Liver (tissue), 9 donors: Measurements from ENCODE around the gene PAPPA2. TPM values are rescaled to one million over a fixed set of nuclear protein-coding genes. Genes with fewer than 3 reads are reported as not detected.

Experiments used
- DNase-seq: peaks from one replicate; pipeline ENCODE4 v3.0.0-alpha.2; 2017; ENCODE audit warnings: low spot score
- H3K27ac ChIP-seq, 2 donors: one replicate each; pipeline ENCODE4 v1.7.0; 2013; ENCODE audit warnings: inconsistent platforms in 2 of 2, low read length in 2 of 2, control low read depth in 1 of 2, low read depth in 1 of 2, mild to moderate bottlenecking in 1 of 2
- H3K27me3 ChIP-seq, 4 donors: one replicate each; pipeline versions ENCODE4 v1.6.1 to v1.7.0; 2013; ENCODE audit warnings: low read length in 3 of 4, inconsistent platforms in 1 of 4, mild to moderate bottlenecking in 1 of 4, moderate library complexity in 1 of 4; ENCODE audit not compliant: control insufficient read depth in 4 of 4, insufficient read depth in 4 of 4
- H3K36me3 ChIP-seq, 4 donors: one replicate each; pipeline versions ENCODE4 v1.6.1 to v1.7.0; 2013; ENCODE audit warnings: low read length in 3 of 4, mild to moderate bottlenecking in 3 of 4, low read depth in 1 of 4, moderate library complexity in 1 of 4; ENCODE audit not compliant: control insufficient read depth in 4 of 4, insufficient read depth in 3 of 4
- H3K4me1 ChIP-seq, 4 donors: one replicate each; pipeline versions ENCODE4 v1.6.1 to v1.7.0; 2013; ENCODE audit warnings: low read length in 3 of 4, mild to moderate bottlenecking in 3 of 4, moderate library complexity in 1 of 4; ENCODE audit not compliant: control insufficient read depth in 4 of 4, insufficient read depth in 4 of 4
- H3K4me3 ChIP-seq, 3 donors: one replicate each; pipeline versions ENCODE4 v1.6.1 to v1.7.0; 2013; ENCODE audit warnings: low read length in 3 of 3, control low read depth in 1 of 3, low read depth in 1 of 3, mild to moderate bottlenecking in 1 of 3
- H3K9ac ChIP-seq, 2 donors: one replicate each; pipeline ENCODE4 v1.7.0; 2013; ENCODE audit warnings: low read length in 2 of 2, mild to moderate bottlenecking in 2 of 2, moderate library complexity in 2 of 2, control low read depth in 1 of 2, low read depth in 1 of 2
- H3K9me3 ChIP-seq, 4 donors: one replicate each; pipeline versions ENCODE4 v1.6.1 to v1.7.0; 2013; ENCODE audit warnings: low read length in 3 of 4; ENCODE audit not compliant: control insufficient read depth in 4 of 4
- EGR1 ChIP-seq, 2 donors: IDR thresholded peaks; 2 replicates each; pipeline ENCODE4 v1.6.1; 2016 to 2018; ENCODE audit warnings: antibody characterized with exemption in 2 of 2, low read depth in 2 of 2
- FOXA1 ChIP-seq: IDR thresholded peaks from 2 replicates; pipeline ENCODE4 v1.6.1; 2016; ENCODE audit warnings: antibody characterized with exemption
- FOXA2 ChIP-seq: IDR thresholded peaks from 2 replicates; pipeline ENCODE4 v1.6.1; 2016; ENCODE audit warnings: antibody characterized with exemption
- GABPA ChIP-seq, 2 donors: IDR thresholded peaks in 1 of 2; conservative IDR thresholded peaks in 1 of 2; 2 replicates each; pipeline ENCODE4 v1.6.1; 2016; ENCODE audit warnings: antibody characterized with exemption in 2 of 2, mild to moderate bottlenecking in 1 of 2, moderate library complexity in 1 of 2
- HNF4A ChIP-seq, 2 donors: conservative IDR thresholded peaks; 2 replicates each; pipeline ENCODE4 v1.6.1; 2016; ENCODE audit warnings: antibody characterized with exemption in 2 of 2, mild to moderate bottlenecking in 2 of 2
- HNF4G ChIP-seq: IDR thresholded peaks from 2 replicates; pipeline ENCODE4 v1.6.1; 2016; ENCODE audit warnings: antibody characterized with exemption
- JUND ChIP-seq, 2 donors: IDR thresholded peaks; 2 replicates each; pipeline ENCODE4 v1.6.1; 2016; ENCODE audit warnings: antibody characterized with exemption in 2 of 2
- NR2F2 ChIP-seq: IDR thresholded peaks from 2 replicates; pipeline ENCODE4 v1.6.1; 2016; ENCODE audit warnings: antibody characterized with exemption
- RAD21 ChIP-seq, 2 donors: IDR thresholded peaks; 2 replicates each; pipeline ENCODE4 v1.6.1; 2016; ENCODE audit warnings: antibody characterized with exemption in 2 of 2, mild to moderate bottlenecking in 2 of 2
- RXRA ChIP-seq, 2 donors: IDR thresholded peaks; 2 replicates each; pipeline ENCODE4 v1.6.1; 2017 to 2018; ENCODE audit warnings: antibody characterized with exemption in 2 of 2, mild to moderate bottlenecking in 1 of 2
- SP1 ChIP-seq: IDR thresholded peaks from 2 replicates; pipeline ENCODE4 v1.6.1; 2018; ENCODE audit warnings: antibody characterized with exemption, mild to moderate bottlenecking
- TAF1 ChIP-seq: conservative IDR thresholded peaks from 2 replicates; pipeline ENCODE4 v1.6.1; 2016; ENCODE audit warnings: antibody characterized with exemption, mild to moderate bottlenecking
- YY1 ChIP-seq: IDR thresholded peaks from 2 replicates; pipeline ENCODE4 v1.6.1; 2016; ENCODE audit warnings: antibody characterized with exemption, mild to moderate bottlenecking
- WGBS: extraction: QIAGEN DNeasy Blood & Tissue Kit; methylation state at CpG from one replicate; pipeline ENCODE4 v1.1.7; 2013; 5-methylcytosine and 5-hydroxymethylcytosine counted together
- polyA plus RNA-seq, 2 donors: library from polyadenylated mRNA; stranded (reverse) in 1 of 2; unstranded in 1 of 2; fragments of 200-250 nt in 1 of 2; fragments of >200 nt in 1 of 2; fragmentation: Nextera tagmentation in 1 of 2; extraction: Ambion mirVana in 1 of 2; gene quantifications; one replicate each; pipeline versions ENCODE4 v1.2.1 to v1.2.3, GENCODE V29; 2013 to 2015
- total RNA-seq, 2 donors: library from RNA; depleted of rRNA; stranded (reverse); fragments of >200 nt; gene quantifications; one replicate each; pipeline ENCODE4 v1.2.3, GENCODE V29; 2014
- TF ChIP-seq, protein P1 (sequence below): fragments of 150-350 bp; IDR thresholded peaks from 2 replicates; pipeline ENCODE4 v1.5.1; 2017; ENCODE audit warnings: improper control_type of control experiment, low read depth, low read length; ENCODE audit not compliant: missing input control
- TF ChIP-seq, protein P2 (sequence below): IDR thresholded peaks from 2 replicates; pipeline ENCODE4 v1.6.1; 2016; ENCODE audit warnings: antibody characterized with exemption
- TF ChIP-seq, protein P3 (sequence below): IDR thresholded peaks from 2 replicates; pipeline ENCODE4 v1.6.1; 2016; ENCODE audit warnings: antibody characterized with exemption
- TF ChIP-seq, protein P4 (sequence below): IDR thresholded peaks from 2 replicates; pipeline ENCODE4 v1.6.1; 2016; ENCODE audit warnings: antibody characterized with exemption, mild to moderate bottlenecking
- TF ChIP-seq, protein P5 (sequence below): IDR thresholded peaks from 2 replicates; pipeline ENCODE4 v1.6.1; 2016; ENCODE audit warnings: antibody characterized with exemption
- donor health status: healthy.
- donor health status: healthy.
- donor health status: healthy.
- donor health status: healthy.
- donor health status: healthy.

The PAPPA2 gene
- total and polyA plus RNA-seq, 4 donors = 0.19 to 27.2 (median 13.4) TPM

DNA sequence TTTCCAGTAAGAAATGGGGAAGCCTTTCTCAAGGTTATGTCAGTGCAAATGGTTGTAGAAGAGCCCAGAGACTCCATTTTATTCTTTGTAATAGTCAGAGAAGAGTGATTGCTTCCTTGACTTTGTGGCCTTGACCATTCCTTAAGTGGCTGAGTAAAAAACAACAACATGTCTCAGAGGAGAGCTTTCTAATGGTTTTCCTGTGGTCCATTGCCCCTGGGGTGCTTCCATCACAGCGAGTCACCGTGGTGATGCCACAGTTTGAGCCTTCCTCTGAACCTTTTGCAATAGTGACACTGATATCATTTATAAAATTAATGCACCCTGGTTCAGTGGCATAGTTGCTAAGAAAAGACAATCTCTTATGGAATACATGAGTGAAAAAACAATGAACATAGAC, 38.6 kb downstream of the PAPPA2 start (continued):
- TF ChIP-seq HNF4A (conservative IDR thresholded peaks at IDR 0.05) = no peak

DNA sequence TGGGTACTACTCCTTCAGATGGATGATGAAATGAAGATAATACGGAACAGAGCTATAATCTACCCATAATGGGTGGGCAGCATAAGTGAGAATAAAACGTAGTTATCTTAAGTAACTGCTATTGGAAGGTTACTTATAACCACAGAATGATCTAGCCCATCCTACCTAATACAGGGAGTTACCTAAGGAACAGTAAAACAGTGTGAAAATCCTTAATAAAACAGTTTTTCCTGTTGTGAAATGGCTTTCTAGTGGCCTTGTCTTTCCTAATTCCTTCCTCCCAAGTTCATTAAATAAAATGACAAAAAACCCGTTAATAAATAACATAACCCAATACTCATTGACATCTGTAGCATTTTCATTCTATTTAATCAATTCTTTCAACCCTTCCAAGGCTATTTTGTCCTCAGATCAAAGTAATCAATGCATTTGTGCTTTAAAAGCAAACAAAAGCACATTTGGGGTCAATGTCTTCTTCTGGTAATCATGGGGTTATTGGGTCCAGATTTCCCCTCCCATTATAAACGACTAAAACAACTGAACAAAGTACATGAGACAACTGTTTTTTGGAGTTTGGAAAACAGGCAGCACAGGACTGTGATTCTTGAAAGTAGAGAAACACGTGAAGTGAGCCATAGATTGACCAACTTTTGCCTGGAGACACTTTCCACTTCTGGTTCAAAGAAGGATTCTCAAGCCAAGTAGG, 42.0 kb downstream of the PAPPA2 start:
- Histone ChIP-seq H3K36me3 (no peaks in the 10 kb centered on the region), H3K27ac (peak overlapping the region; percentile 31 to 54), H3K4me3 (no peak overlapping the region), H3K9me3 (no peaks in the 10 kb centered on the region), H3K27me3 (no peaks in the 10 kb centered on the region), H3K9ac (no peak overlapping the region), H3K4me1 (peaks cover 0 to 11% (median 5%) of the 10 kb centered on the region in 4 donors)
- TF ChIP-seq, protein P1, sequence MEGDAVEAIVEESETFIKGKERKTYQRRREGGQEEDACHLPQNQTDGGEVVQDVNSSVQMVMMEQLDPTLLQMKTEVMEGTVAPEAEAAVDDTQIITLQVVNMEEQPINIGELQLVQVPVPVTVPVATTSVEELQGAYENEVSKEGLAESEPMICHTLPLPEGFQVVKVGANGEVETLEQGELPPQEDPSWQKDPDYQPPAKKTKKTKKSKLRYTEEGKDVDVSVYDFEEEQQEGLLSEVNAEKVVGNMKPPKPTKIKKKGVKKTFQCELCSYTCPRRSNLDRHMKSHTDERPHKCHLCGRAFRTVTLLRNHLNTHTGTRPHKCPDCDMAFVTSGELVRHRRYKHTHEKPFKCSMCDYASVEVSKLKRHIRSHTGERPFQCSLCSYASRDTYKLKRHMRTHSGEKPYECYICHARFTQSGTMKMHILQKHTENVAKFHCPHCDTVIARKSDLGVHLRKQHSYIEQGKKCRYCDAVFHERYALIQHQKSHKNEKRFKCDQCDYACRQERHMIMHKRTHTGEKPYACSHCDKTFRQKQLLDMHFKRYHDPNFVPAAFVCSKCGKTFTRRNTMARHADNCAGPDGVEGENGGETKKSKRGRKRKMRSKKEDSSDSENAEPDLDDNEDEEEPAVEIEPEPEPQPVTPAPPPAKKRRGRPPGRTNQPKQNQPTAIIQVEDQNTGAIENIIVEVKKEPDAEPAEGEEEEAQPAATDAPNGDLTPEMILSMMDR = no peak
- TF ChIP-seq HNF4A (conservative IDR thresholded peaks at IDR 0.05) (peak; percentile 95 to 97), RXRA (IDR thresholded peaks at IDR 0.05) (peak; percentile 95 to 97), JUND (IDR thresholded peaks at IDR 0.05) (peak; percentile 75 to 84), YY1 (peak; percentile 80), SP1 (peak; percentile 94), RAD21 (IDR thresholded peaks at IDR 0.05) (peak; percentile 59 to 70), GABPA (IDR thresholded peaks at IDR 0.05 in 1 of 2, conservative IDR thresholded peaks at IDR 0.05 in 1 of 2) (no peak), TAF1 (no peak), FOXA2 (peak; percentile 54), HNF4G (peak; percentile 89), FOXA1 (peak; percentile 47), NR2F2 (no peak), EGR1 (IDR thresholded peaks at IDR 0.05; ENCODE audit: low read depth in 2 of 2) (no peak)
- TF ChIP-seq, protein P2, sequence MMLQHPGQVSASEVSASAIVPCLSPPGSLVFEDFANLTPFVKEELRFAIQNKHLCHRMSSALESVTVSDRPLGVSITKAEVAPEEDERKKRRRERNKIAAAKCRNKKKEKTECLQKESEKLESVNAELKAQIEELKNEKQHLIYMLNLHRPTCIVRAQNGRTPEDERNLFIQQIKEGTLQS = peak; percentile 13
- TF ChIP-seq, protein P3, sequence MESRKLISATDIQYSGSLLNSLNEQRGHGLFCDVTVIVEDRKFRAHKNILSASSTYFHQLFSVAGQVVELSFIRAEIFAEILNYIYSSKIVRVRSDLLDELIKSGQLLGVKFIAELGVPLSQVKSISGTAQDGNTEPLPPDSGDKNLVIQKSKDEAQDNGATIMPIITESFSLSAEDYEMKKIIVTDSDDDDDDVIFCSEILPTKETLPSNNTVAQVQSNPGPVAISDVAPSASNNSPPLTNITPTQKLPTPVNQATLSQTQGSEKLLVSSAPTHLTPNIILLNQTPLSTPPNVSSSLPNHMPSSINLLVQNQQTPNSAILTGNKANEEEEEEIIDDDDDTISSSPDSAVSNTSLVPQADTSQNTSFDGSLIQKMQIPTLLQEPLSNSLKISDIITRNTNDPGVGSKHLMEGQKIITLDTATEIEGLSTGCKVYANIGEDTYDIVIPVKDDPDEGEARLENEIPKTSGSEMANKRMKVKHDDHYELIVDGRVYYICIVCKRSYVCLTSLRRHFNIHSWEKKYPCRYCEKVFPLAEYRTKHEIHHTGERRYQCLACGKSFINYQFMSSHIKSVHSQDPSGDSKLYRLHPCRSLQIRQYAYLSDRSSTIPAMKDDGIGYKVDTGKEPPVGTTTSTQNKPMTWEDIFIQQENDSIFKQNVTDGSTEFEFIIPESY = peak; percentile 71
- TF ChIP-seq, protein P4, sequence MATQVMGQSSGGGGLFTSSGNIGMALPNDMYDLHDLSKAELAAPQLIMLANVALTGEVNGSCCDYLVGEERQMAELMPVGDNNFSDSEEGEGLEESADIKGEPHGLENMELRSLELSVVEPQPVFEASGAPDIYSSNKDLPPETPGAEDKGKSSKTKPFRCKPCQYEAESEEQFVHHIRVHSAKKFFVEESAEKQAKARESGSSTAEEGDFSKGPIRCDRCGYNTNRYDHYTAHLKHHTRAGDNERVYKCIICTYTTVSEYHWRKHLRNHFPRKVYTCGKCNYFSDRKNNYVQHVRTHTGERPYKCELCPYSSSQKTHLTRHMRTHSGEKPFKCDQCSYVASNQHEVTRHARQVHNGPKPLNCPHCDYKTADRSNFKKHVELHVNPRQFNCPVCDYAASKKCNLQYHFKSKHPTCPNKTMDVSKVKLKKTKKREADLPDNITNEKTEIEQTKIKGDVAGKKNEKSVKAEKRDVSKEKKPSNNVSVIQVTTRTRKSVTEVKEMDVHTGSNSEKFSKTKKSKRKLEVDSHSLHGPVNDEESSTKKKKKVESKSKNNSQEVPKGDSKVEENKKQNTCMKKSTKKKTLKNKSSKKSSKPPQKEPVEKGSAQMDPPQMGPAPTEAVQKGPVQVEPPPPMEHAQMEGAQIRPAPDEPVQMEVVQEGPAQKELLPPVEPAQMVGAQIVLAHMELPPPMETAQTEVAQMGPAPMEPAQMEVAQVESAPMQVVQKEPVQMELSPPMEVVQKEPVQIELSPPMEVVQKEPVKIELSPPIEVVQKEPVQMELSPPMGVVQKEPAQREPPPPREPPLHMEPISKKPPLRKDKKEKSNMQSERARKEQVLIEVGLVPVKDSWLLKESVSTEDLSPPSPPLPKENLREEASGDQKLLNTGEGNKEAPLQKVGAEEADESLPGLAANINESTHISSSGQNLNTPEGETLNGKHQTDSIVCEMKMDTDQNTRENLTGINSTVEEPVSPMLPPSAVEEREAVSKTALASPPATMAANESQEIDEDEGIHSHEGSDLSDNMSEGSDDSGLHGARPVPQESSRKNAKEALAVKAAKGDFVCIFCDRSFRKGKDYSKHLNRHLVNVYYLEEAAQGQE = peak; percentile 71
- TF ChIP-seq, protein P5, sequence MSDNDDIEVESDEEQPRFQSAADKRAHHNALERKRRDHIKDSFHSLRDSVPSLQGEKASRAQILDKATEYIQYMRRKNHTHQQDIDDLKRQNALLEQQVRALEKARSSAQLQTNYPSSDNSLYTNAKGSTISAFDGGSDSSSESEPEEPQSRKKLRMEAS = peak; percentile 79
- no peak for DNase-seq
- 36% methylated on average over 5 of the region's 5 CpGs for WGBS
